HL-60 (cell line): Measurements from ENCODE around the gene FUT7.

Experiments
- DNase-seq, 2 experiments: peaks; one replicate each; pipeline ENCODE4 v3.0.0-alpha.2; 2010 to 2020; ENCODE audit warnings: low read depth in 1 of 2, low spot score in 1 of 2
- H3K27ac ChIP-seq: fragments of 250-450 bp; sonication (Bioruptor Pico); replicated peaks from 2 replicates; pipeline ENCODE4 v1.5.1; 2020; ENCODE audit warnings: mild to moderate bottlenecking, moderate library complexity
- H3K27me3 ChIP-seq: fragments of 250-450 bp; sonication (Bioruptor Pico); 2 replicates; pipeline ENCODE4 v1.5.1; 2021; ENCODE audit warnings: mild to moderate bottlenecking, moderate library complexity; ENCODE audit not compliant: insufficient read depth, poor library complexity, severe bottlenecking
- H3K4me3 ChIP-seq: replicated peaks from 2 replicates; pipeline ENCODE4 v1.5.1; 2011; ENCODE audit warnings: mild to moderate bottlenecking, control low read depth, low read length; ENCODE audit not compliant: insufficient read depth
- GABPA ChIP-seq: IDR thresholded peaks from 2 replicates; pipeline ENCODE4 v1.6.1; 2012; ENCODE audit warnings: low read depth
- POLR2AphosphoS5 ChIP-seq: IDR thresholded peaks from 2 replicates; pipeline ENCODE4 v1.6.1; 2012; ENCODE audit warnings: low read depth
- SPI1 ChIP-seq: IDR thresholded peaks from 2 replicates; pipeline ENCODE4 v1.6.1; 2012; ENCODE audit warnings: low read depth, mild to moderate bottlenecking, borderline replicate concordance
- TF ChIP-seq, protein P1 (sequence below): IDR thresholded peaks from 2 replicates; pipeline ENCODE4 v1.6.1; 2012; ENCODE audit warnings: low read depth; ENCODE audit not compliant: insufficient replicate concordance
- TF ChIP-seq, protein P2 (sequence below): IDR thresholded peaks from one replicate; pipeline ENCODE4 v1.5.1; 2011; ENCODE audit warnings: low read length, control low read depth, inconsistent platforms; ENCODE audit not compliant: insufficient read depth

Gene FUT7

DNA sequence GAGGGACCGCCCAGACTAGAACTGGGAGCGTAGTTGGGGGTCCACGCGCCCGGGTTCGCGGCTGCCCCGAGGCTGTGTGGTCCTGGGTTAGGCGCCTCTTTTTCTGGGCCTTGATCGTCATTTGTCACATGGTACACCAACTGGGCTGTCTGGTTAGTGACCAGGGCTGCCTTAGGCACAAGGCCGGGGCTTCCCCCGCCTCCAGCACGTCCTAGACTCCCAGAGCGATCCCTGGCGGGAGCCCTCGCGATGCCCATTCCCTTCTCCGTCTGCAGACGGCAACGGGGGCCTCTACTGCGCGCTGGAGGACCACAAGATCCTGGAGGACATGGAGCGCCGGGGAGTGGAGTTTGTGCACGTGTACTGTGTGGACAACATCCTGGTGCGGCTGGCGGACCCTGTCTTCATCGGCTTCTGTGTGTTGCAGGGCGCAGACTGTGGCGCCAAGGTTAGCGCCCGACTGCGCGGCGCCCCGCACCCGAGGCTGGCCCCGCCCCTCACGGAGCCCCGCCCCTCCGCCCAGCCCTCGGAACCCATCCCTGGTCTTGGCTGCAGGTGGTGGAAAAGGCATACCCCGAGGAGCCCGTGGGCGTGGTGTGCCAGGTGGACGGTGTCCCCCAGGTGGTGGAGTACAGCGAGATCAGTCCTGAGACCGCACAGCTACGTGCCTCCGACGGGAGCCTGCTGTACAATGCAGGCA is 47.0 kb upstream of the FUT7 start:
- TF ChIP-seq GABPA (no peak), SPI1 (no peak), POLR2AphosphoS5 (no peak)
- TF ChIP-seq, protein P1, sequence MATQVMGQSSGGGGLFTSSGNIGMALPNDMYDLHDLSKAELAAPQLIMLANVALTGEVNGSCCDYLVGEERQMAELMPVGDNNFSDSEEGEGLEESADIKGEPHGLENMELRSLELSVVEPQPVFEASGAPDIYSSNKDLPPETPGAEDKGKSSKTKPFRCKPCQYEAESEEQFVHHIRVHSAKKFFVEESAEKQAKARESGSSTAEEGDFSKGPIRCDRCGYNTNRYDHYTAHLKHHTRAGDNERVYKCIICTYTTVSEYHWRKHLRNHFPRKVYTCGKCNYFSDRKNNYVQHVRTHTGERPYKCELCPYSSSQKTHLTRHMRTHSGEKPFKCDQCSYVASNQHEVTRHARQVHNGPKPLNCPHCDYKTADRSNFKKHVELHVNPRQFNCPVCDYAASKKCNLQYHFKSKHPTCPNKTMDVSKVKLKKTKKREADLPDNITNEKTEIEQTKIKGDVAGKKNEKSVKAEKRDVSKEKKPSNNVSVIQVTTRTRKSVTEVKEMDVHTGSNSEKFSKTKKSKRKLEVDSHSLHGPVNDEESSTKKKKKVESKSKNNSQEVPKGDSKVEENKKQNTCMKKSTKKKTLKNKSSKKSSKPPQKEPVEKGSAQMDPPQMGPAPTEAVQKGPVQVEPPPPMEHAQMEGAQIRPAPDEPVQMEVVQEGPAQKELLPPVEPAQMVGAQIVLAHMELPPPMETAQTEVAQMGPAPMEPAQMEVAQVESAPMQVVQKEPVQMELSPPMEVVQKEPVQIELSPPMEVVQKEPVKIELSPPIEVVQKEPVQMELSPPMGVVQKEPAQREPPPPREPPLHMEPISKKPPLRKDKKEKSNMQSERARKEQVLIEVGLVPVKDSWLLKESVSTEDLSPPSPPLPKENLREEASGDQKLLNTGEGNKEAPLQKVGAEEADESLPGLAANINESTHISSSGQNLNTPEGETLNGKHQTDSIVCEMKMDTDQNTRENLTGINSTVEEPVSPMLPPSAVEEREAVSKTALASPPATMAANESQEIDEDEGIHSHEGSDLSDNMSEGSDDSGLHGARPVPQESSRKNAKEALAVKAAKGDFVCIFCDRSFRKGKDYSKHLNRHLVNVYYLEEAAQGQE, result no peak
- TF ChIP-seq, protein P2, sequence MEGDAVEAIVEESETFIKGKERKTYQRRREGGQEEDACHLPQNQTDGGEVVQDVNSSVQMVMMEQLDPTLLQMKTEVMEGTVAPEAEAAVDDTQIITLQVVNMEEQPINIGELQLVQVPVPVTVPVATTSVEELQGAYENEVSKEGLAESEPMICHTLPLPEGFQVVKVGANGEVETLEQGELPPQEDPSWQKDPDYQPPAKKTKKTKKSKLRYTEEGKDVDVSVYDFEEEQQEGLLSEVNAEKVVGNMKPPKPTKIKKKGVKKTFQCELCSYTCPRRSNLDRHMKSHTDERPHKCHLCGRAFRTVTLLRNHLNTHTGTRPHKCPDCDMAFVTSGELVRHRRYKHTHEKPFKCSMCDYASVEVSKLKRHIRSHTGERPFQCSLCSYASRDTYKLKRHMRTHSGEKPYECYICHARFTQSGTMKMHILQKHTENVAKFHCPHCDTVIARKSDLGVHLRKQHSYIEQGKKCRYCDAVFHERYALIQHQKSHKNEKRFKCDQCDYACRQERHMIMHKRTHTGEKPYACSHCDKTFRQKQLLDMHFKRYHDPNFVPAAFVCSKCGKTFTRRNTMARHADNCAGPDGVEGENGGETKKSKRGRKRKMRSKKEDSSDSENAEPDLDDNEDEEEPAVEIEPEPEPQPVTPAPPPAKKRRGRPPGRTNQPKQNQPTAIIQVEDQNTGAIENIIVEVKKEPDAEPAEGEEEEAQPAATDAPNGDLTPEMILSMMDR, result no peak
- Histone ChIP-seq H3K4me3 (no peak overlapping the region), H3K27me3 (peaks cover 10% of the 10 kb centered on the region), H3K27ac (no peak overlapping the region)
- no peak for DNase-seq

DNA sequence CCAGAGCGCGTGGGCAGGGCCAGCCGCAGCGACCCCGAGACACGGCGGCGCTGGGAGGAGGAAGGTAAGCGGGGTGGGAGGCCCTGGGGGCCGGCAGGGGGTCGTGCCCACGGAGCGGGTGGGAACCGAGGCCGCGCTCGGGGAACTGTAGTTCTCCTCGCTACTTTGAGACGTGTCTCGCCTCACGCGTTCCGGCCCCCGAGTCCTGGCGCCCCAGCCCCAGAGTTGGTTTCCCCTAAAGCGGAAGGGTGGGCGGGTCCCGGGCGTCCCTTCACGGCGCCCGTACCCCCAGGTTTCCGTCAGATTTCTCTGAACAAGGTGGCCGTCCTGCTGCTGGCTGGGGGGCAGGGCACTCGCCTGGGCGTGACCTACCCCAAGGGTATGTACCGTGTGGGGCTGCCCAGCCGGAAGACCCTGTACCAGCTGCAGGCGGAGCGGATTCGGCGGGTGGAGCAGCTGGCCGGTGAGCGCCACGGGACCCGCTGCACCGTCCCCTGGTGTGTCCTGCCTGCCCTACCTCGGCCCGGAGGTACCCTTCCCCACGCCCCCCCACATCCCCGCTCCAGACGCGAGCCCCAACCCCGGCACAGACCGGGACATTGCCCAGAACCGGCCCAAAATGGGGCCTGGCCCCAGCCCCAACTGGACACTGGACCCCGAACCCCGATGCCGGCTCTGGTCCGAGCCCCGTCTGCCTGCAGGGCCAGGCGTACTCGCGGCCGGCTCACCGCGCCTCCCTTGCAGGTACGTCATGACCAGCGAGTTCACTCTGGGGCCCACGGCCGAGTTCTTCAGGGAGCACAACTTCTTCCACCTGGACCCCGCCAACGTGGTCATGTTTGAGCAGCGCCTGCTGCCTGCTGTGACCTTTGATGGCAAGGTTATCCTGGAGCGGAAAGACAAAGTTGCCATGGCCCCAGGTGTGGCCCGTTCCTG is 46.1 kb upstream of the FUT7 start:
- TF ChIP-seq SPI1 (no peak), POLR2AphosphoS5 (no peak), GABPA (no peak)
- TF ChIP-seq, protein P2, result no peak
- TF ChIP-seq, protein P1, result no peak
- no peak overlapping the region for H3K27ac ChIP-seq
- H3K27me3 ChIP-seq, result peaks cover 10% of the 10 kb centered on the region
- no peak for DNase-seq
- H3K4me3 ChIP-seq, result peak overlapping the region; percentile 60

DNA sequence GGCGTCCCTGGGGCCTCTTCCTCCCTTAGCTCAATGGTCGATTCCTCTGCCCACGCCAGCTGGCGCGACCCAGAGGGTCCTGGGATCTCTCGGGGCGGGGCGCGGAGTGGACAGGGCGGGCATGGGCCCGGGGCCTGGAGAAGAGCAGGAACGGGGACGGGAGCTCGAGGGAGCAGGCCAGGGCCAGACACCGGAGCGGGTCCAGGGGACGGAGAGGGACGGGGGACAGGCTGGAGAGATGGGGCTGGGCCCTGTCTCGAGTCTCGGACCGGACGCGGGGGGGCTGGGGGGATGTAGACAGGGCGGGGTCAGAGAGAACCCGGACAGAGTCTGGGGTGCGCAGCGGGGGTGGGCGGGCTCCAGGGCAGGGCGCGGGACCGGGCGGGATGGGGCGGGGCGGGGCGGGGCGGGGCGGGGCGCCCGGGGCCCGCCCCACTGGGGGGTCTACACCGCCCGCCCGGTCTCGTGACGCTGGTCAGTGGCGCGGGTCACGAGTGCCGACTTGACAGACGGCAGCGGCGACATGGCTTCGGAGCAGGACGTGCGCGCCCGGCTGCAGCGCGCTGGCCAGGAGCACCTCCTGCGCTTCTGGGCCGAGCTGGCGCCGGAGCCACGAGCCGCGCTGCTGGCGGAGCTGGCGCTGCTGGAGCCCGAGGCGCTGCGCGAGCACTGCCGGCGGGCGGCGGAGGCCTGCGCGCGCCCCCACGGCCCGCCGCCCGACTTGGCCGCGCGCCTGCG is 45.3 kb upstream of the FUT7 start, which contains the start of gene UAP1L1:
Gene UAP1L1, plus strand, starts transcription at position 508 of the 738 bp plus-strand sequence. Its CDS starts 16 bp downstream, at position 524.
- peaks cover 10% of the 10 kb centered on the region for H3K27me3 ChIP-seq
- H3K4me3 ChIP-seq, result peak within 1 kb of the TSS; percentile 60
- TF ChIP-seq, protein P2, result no peak
- no peak for TF ChIP-seq POLR2AphosphoS5
- TF ChIP-seq SPI1, result no peak
- no peak for TF ChIP-seq GABPA
- TF ChIP-seq, protein P1, result no peak
- no peak within 1 kb of the TSS for H3K27ac ChIP-seq
- DNase-seq, result peak in 1 of 2 experiments; percentile 66
